Measurements from ENCODE around the gene WDR82.

DNA sequence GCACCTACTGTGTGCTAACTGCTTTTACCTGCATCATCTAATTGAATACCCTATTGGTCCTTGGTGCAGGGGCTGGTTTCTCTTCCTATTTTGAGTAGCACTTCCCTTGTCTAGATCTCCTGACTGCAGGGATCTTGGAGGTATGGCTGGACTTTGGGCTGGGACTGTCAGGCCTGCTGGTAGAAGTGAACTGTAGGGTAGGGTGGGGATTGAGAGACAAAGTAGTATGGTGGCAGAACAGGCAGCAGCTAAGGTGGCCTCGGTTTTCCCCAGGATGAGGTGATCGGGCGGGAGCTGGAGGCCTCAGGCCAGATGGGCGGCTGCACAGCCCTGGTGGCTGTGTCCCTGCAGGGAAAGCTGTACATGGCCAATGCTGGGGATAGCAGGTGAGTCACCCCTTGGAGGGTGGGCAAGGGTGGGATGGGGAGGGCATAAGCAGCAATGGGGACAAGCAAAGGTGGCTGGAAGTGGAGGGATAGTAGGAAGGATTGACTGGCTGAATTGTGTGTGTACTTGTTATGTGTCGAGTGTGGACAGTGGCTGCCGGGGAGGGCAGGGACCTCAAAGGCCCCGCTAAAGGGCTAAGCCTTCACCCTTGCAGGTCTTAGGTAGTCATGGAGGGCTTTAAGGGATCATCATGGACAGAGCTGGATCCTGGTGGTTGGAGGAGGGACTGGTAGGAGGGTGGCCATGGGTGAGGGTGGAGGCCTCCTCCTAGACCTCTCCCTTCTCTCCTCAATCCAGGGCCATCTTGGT, 30.9 kb downstream of the WDR82 start:
- TF ChIP-seq, protein P1, sequence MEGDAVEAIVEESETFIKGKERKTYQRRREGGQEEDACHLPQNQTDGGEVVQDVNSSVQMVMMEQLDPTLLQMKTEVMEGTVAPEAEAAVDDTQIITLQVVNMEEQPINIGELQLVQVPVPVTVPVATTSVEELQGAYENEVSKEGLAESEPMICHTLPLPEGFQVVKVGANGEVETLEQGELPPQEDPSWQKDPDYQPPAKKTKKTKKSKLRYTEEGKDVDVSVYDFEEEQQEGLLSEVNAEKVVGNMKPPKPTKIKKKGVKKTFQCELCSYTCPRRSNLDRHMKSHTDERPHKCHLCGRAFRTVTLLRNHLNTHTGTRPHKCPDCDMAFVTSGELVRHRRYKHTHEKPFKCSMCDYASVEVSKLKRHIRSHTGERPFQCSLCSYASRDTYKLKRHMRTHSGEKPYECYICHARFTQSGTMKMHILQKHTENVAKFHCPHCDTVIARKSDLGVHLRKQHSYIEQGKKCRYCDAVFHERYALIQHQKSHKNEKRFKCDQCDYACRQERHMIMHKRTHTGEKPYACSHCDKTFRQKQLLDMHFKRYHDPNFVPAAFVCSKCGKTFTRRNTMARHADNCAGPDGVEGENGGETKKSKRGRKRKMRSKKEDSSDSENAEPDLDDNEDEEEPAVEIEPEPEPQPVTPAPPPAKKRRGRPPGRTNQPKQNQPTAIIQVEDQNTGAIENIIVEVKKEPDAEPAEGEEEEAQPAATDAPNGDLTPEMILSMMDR (IDR thresholded peaks at IDR 0.05 in 2 of 3, conservative IDR thresholded peaks at IDR 0.05 in 1 of 3; ENCODE audit: control insufficient read depth in 2 of 3, extremely low read depth in 1 of 3, insufficient read depth in 1 of 3, low read depth in 3 of 3, low read length in 3 of 3): no peak
- TF ChIP-seq NR2C2 (IDR thresholded peaks at IDR 0.05; ENCODE audit: borderline replicate concordance, control insufficient read depth, insufficient read length, low read depth) (no peak), ZSCAN29 (IDR thresholded peaks at IDR 0.05) (no peak), EP300 (IDR thresholded peaks at IDR 0.05; ENCODE audit: borderline replicate concordance in 1 of 2, control insufficient read depth in 1 of 2, low read depth in 2 of 2, low read length in 2 of 2) (no peak), RCOR1 (conservative IDR thresholded peaks at IDR 0.05; ENCODE audit: low read depth, low read length) (no peak), TBL1XR1 (IDR thresholded peaks at IDR 0.05; ENCODE audit: low read depth, low read length) (no peak), HCFC1 (IDR thresholded peaks at IDR 0.05; ENCODE audit: low read length) (no peak), CBFB (IDR thresholded peaks at IDR 0.05; ENCODE audit: low read depth) (no peak), SIN3A (IDR thresholded peaks at IDR 0.05; ENCODE audit: low read depth, low read length) (no peak), BRCA1 (IDR thresholded peaks at IDR 0.05; ENCODE audit: low read depth, low read length) (no peak), TAF1 (IDR thresholded peaks at IDR 0.05; ENCODE audit: borderline replicate concordance, low read depth, low read length) (no peak)
